ENCODE data around the gene XPO6. TPM values are rescaled to one million over a fixed set of nuclear protein-coding genes. Genes with fewer than 3 reads are reported as not detected.
A peak's percentile ranks its signal among the peaks of the same experiment; 100 is the strongest.
"Not testable (repeated sequence)": the region's sequence is repeated elsewhere in the genome, so short reads cannot be mapped to it uniquely, and the experiment has no call there.

Gene XPO6
- total RNA-seq, 1 donor from 2014 or later = 230 TPM

DNA sequence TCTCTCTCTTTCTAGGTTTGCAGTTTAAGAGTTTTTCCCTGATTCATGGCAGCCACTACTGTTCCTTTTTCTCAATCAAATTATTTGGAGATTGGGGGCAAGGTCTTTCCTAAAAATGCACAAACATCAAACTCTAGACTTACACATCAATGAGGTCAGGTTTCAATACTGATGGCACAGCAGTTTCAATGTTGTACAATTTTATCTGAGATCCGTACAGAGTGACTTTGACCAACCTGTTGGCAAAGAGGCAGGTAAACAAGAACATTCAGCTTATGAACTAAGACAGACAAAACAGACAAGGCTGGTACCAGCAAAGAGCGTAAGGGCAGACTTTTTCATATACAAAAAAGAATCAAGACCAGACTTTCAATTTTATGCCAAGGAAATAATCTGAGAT is 90.2 kb downstream of the XPO6 start:
- H3K9me3 Mint-ChIP-seq = no peaks in the 10 kb centered on the region
- H3K4me3 Mint-ChIP-seq = no peak overlapping the region
- DNase-seq = no peak
- peaks cover 2% of the 10 kb centered on the region for H3K4me1 Mint-ChIP-seq
- H3K27ac Mint-ChIP-seq = no peak overlapping the region
- intact Hi-C loops (cut with micrococcal nuclease) = no loop called here
- H3K36me3 Mint-ChIP-seq (ENCODE audit: low read depth) = peaks cover 70% of the 10 kb centered on the region
- no peaks in the 10 kb centered on the region for H3K27me3 Mint-ChIP-seq

DNA sequence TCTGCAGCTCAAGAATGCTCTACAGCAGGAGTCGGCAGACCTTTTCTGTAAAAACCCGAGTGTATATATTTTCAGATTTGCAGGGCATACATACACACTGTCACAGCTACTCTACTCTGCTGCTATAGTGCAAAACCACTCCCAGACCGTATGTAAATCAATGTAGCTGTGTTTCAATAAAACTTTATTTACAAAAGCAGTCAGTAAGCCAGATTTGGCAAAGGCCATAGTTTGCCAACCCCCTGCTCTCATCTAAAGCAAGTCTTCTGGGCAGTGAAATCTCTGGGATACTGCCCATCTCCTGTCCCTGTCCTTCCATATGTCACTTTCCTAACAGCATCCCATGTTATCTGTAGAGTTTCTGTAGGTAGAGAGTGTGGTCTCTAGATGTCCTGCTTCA is 91.0 kb downstream of the XPO6 start:
- peaks cover 70% of the 10 kb centered on the region for H3K36me3 Mint-ChIP-seq (ENCODE audit: low read depth)

DNA sequence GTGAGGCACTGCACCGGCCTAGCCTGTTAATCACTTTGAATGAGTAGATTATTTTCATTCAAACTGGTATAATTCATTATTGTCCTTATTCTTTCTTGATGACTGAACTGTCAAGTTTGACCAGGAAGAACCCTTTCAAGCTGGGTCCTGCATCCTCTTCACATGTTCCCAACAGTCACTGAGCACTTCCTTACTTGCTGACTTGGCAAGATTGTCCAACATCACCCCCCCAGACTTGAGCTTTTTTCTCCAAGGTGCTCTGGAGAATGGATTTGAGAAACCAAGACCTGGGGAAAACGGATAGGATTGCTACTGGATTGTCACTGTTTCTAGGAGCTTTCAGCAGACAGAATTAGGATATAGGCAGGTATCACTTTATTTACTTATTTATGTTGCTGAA is 93.1 kb downstream of the XPO6 start:
- H3K4me3 Mint-ChIP-seq = no peak overlapping the region
- no peak for DNase-seq
- H3K27ac Mint-ChIP-seq = no peak overlapping the region
- no peaks in the 10 kb centered on the region for H3K9me3 Mint-ChIP-seq
- peaks cover 5% of the 10 kb centered on the region for H3K4me1 Mint-ChIP-seq
- no peaks in the 10 kb centered on the region for H3K27me3 Mint-ChIP-seq
- intact Hi-C loops (cut with micrococcal nuclease) = no loop called here
- H3K36me3 Mint-ChIP-seq (ENCODE audit: low read depth) = peaks cover 75% of the 10 kb centered on the region

More for the DNA sequence above, 91.0 kb downstream of the XPO6 start:
- Mint-ChIP-seq H3K4me1 (peaks cover 2% of the 10 kb centered on the region), H3K4me3 (no peak overlapping the region), H3K27ac (no peak overlapping the region), H3K9me3 (no peaks in the 10 kb centered on the region), H3K27me3 (no peaks in the 10 kb centered on the region)
- intact Hi-C loops (cut with micrococcal nuclease) = no loop called here
- no peak for DNase-seq

DNA sequence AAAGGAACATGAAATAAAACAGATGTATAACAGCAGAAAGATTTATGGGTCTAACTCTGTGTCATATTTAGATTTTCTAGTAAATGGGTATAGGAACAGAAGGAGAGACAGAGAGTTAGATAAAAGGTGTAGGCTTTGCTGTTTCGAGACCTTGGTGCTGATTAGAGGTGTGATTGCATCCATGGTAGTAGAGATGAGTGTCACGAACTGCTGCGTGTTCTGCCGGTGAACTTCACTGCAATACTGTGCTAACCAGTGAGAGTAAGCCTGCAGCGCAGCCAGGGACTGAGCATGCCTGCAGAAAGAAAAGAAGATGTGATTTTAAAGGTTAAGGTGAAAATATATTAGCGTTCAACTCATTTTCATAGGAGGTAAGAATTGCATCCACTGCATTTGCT is 94.6 kb downstream of the XPO6 start:
- H3K4me1 Mint-ChIP-seq = peaks cover 10% of the 10 kb centered on the region
- H3K27ac Mint-ChIP-seq = no peak overlapping the region
- H3K27me3 Mint-ChIP-seq = no peaks in the 10 kb centered on the region
- no peaks in the 10 kb centered on the region for H3K9me3 Mint-ChIP-seq
- intact Hi-C loops (cut with micrococcal nuclease) = no loop called here
- H3K4me3 Mint-ChIP-seq = no peak overlapping the region
- peaks cover 80% of the 10 kb centered on the region for H3K36me3 Mint-ChIP-seq (ENCODE audit: low read depth)
- no peak for DNase-seq

DNA sequence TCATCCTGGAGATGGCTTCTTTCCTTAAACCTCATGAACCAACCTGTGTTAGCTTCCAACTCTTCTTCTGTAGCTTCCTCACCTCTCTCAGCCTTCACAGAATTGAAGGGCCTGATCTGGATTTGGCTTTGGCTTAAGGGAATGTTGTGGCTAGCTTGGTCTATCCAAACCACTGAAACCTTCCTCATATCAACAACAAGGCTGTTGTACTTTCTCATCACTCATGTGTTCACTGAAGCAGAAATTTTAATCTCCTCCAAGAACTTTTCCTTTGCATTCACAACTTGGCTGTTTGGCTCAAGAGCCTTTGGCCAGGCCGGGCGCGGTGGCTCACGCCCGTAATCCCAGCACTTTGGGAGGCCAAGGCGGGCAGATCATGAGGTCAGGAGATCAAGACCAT is 95.9 kb downstream of the XPO6 start:
- H3K27me3 Mint-ChIP-seq; DNase-seq; H3K9me3 Mint-ChIP-seq; H3K4me3 Mint-ChIP-seq; intact Hi-C loops (cut with micrococcal nuclease); H3K27ac Mint-ChIP-seq; H3K4me1 Mint-ChIP-seq: not testable (repeated sequence)
- H3K36me3 Mint-ChIP-seq (ENCODE audit: low read depth) = peaks cover 76% of the 10 kb centered on the region

DNA sequence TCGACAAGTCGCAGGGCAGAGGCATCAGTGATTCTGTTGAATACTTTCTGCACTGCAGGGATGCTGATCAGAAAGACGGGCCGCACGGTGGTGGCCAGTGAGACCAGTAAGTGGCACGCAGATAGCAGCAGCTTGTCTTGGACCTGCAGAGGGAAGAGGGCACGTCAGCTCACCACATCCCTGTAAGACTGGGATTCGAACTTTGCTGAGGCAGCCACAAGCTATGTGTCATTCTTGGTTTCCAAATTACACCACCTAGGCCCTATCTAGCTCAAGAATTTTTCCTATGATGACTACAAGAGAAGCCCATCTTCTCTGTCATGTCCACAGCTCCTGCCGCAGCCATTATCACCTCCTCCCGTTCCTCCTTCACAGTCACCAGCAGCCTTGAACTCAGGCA is 98.9 kb downstream of the XPO6 start:
- intact Hi-C loops (cut with micrococcal nuclease) = no loop called here

DNA sequence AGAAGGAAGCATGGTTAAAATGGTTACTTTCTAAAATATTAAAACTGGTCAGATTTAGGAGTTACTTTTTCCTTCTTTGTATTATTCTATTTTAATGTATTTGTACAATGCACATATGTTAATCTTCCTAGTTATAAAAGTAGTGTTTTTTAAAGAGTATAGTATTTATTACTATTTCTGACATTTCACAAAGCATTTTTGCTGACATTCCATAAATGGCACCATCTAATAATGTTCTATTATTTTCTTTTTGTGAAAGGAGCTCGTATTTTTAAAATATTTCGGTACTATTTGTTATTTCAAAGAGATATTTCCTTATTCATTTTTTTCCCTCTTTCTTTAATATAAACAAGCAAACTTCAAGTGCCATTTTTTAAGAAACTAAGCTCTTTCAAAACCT is 100.8 kb downstream of the XPO6 start:
- no peak for DNase-seq
- no peak overlapping the region for H3K4me3 Mint-ChIP-seq
- H3K27ac Mint-ChIP-seq = no peak overlapping the region
- peaks cover 17% of the 10 kb centered on the region for H3K4me1 Mint-ChIP-seq
- H3K36me3 Mint-ChIP-seq (ENCODE audit: low read depth) = peaks cover 76% of the 10 kb centered on the region
- no peaks in the 10 kb centered on the region for H3K27me3 Mint-ChIP-seq
- H3K9me3 Mint-ChIP-seq = no peaks in the 10 kb centered on the region
- intact Hi-C loops (cut with micrococcal nuclease) = no loop called here

More for the DNA sequence above, 98.9 kb downstream of the XPO6 start:
- no peak for DNase-seq
- H3K27ac Mint-ChIP-seq = peak overlapping the region; percentile 66
- peaks cover 17% of the 10 kb centered on the region for H3K4me1 Mint-ChIP-seq
- H3K4me3 Mint-ChIP-seq = no peak overlapping the region
- no peaks in the 10 kb centered on the region for H3K27me3 Mint-ChIP-seq
- no peaks in the 10 kb centered on the region for H3K9me3 Mint-ChIP-seq
- H3K36me3 Mint-ChIP-seq (ENCODE audit: low read depth) = peaks cover 74% of the 10 kb centered on the region

DNA sequence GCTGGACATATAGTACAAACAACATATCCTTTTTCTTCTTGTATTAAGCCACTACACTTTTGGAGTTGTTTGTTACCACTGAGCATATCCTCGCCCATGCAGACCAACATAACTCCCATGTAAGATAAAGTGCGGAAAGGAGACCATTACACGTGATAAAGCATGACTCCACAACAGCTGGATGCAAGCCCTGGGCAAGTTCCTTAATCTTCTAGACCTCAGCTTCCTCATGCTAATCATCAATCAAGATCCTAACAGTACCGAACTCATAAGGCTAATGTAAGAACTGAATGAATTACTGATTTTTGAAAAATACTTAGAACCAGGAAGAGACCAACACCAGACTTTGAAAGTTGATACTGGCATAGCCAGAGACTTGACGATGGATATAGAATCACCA is 101.3 kb downstream of the XPO6 start:
- intact Hi-C loops (cut with micrococcal nuclease) = no loop called here
- no peak overlapping the region for H3K27ac Mint-ChIP-seq
- no peaks in the 10 kb centered on the region for H3K9me3 Mint-ChIP-seq
- H3K27me3 Mint-ChIP-seq = no peaks in the 10 kb centered on the region
- peaks cover 76% of the 10 kb centered on the region for H3K36me3 Mint-ChIP-seq (ENCODE audit: low read depth)
- no peak overlapping the region for H3K4me3 Mint-ChIP-seq
- H3K4me1 Mint-ChIP-seq = peaks cover 17% of the 10 kb centered on the region
- DNase-seq = no peak

DNA sequence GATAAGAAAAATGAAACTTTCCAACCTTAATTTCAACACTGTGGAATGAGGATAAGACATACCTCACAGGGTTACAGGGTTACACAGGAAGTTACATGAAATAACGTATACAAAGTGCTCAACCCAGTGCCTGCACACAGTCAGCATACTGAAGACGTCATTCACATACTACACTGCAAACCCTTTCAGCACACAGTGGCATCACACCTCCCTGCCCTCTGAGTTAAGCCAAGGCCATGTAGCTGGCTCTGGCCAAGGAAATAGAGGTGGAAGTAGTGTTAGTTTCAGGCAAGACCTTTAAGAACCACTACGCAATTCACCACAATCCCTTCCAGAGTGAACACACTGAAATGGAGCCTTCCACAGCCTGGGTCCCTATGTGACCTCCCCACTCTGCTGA is 101.7 kb downstream of the XPO6 start:
- Mint-ChIP-seq H3K4me3 (no peak overlapping the region), H3K27ac (no peak overlapping the region), H3K27me3 (no peaks in the 10 kb centered on the region), H3K36me3 (ENCODE audit: low read depth) (peaks cover 76% of the 10 kb centered on the region), H3K9me3 (no peaks in the 10 kb centered on the region), H3K4me1 (peaks cover 17% of the 10 kb centered on the region)
- intact Hi-C loops (cut with micrococcal nuclease) = no loop called here
- DNase-seq = no peak

DNA sequence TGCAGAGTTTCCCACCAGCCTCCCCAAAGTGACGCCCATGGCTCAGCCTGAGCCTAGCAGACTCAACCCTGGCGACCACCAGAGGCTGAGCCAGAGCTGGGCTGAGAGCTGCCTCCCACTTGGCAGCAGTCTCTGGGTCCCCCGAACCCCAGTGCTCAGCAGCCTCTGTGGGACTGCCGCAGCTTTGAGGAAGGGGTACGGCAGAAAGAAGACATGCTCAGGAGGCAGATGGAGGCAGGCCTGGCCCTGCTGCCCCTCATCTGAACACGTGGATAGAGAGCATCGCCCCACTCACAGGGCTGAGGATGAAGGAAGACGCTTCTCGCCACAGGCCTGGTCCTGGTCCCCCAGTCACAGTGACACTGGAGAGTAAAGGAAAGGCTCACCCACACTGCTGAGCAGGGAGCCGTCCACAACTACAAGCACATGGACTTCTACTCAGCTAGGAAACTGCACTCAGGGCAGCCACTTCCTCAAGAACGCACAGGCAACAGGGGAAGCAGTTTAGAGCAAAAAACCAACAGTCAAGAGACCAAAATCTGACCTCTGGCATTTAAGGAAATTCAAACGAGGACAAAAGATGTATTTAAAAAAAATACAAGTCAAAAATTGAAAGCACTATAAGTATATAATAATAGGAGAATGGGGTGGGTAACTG is 103.0 kb downstream of the XPO6 start:
- H3K4me3 Mint-ChIP-seq = no peak overlapping the region
- H3K27me3 Mint-ChIP-seq = no peaks in the 10 kb centered on the region
- intact Hi-C loops (cut with micrococcal nuclease) = no loop called here
- peaks cover 75% of the 10 kb centered on the region for H3K36me3 Mint-ChIP-seq (ENCODE audit: low read depth)
- peak overlapping the region; percentile 54 for H3K27ac Mint-ChIP-seq
- H3K4me1 Mint-ChIP-seq = peaks cover 13% of the 10 kb centered on the region
- DNase-seq = no peak
- no peaks in the 10 kb centered on the region for H3K9me3 Mint-ChIP-seq

DNA sequence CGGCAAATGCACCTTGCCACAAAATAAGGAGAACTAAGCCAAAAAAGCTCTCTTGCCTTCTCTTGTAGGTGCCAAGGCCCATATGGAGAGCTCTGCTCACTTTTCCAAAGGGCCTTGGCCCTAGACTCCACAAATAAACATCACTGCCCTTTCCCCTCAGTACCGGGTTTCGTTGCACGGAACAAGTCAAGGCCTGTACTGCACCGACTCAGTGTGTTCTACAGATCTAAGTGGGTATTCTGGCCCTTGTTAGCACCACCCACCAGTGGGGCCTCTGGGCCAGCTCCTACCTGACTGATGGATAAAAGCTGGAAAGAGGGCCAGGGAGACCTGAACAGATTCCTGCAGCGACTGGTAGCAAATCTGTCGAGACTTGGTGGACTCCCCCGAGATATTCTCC is 104.5 kb downstream of the XPO6 start:
- DNase-seq = no peak
- intact Hi-C loops (cut with micrococcal nuclease) = no loop called here
- Mint-ChIP-seq H3K27ac (no peak overlapping the region), H3K4me3 (no peak overlapping the region), H3K4me1 (peaks cover 9% of the 10 kb centered on the region), H3K9me3 (no peaks in the 10 kb centered on the region), H3K36me3 (ENCODE audit: low read depth) (peaks cover 80% of the 10 kb centered on the region), H3K27me3 (no peaks in the 10 kb centered on the region)

DNA sequence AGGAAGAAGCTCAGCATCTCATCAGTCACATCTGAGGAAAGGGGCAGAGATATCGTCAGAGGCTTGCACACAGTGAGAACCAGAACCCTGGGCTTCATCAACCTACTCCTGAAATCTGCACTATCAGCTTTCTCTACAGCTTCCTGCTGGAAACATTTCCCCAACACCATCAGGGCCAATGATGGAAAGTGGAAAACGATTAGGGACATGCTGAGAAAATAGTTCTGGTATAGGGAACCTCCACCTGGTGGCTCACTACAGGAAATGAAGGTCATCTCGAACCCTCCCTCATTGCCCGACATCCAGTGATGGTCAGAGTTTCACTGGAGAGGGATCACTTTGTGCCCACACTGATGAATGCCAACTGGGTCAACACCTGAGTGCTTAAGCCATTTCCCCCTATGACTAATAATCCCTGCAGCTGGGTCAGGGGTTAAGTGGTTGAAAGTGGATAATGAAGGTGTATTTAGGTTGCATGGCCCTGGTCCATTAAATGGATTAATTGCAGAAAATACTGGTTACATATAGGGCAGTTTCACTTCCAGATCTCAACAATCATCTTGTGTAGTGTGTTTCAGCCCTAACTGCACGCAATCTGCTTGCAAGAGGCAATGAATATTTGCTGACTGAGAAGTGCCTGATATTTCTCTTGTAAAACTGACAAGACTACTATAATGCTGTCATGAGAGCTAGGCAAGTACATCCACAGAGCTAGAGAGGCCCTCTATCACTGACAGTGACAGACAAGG is 105.1 kb downstream of the XPO6 start:
- no peak for DNase-seq
- Mint-ChIP-seq H3K4me1 (peaks cover 9% of the 10 kb centered on the region), H3K27me3 (no peaks in the 10 kb centered on the region), H3K9me3 (no peaks in the 10 kb centered on the region), H3K27ac (peak overlapping the region; percentile 25), H3K4me3 (no peak overlapping the region), H3K36me3 (ENCODE audit: low read depth) (peaks cover 81% of the 10 kb centered on the region)
- intact Hi-C loops (cut with micrococcal nuclease) = no loop called here

DNA sequence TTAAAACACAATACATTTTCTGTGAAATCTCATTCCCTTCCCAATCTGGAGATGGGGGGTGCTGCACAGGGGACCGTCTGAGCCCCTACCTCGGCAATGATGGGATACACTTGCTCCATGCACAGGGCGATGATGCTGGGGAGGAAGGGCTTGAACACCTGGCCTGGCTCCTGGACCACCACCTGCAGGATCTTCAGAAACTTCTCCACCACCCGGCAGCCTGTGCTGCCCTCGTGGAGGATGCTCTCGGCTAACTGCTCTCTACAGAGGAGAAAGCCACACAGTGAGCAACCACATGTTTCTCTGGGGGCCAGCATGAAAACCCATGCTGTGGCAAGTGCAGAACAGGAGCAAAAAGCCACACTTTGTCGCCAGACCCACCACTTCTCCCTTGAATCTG is 105.8 kb downstream of the XPO6 start:
- peaks cover 81% of the 10 kb centered on the region for H3K36me3 Mint-ChIP-seq (ENCODE audit: low read depth)
- H3K27ac Mint-ChIP-seq = peak overlapping the region; percentile 10
- H3K27me3 Mint-ChIP-seq = no peaks in the 10 kb centered on the region

DNA sequence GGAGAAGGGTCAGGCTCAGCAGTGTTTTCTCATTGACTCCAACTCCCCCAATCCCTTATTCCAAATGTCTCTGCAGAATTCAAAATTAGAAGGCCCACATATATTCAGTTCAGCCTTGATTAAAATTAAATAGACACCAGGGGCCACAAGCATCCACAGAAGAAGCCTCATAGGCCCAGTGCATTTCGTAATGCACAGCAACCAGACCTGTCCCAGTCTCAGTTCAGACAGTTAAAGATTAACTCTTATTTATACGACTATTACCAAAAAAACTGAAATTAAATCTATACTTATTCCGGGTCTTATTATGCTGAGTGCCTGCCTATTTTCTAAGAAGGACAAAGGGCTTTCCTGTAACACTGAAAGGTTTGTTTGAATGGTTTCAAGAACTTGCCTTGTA is 106.5 kb downstream of the XPO6 start:
- Mint-ChIP-seq H3K27me3 (no peaks in the 10 kb centered on the region), H3K4me3 (no peak overlapping the region), H3K9me3 (no peaks in the 10 kb centered on the region), H3K36me3 (ENCODE audit: low read depth) (peaks cover 80% of the 10 kb centered on the region), H3K27ac (no peak overlapping the region), H3K4me1 (peaks cover 5% of the 10 kb centered on the region)
- DNase-seq = no peak
- intact Hi-C loops (cut with micrococcal nuclease) = no loop called here

More for the DNA sequence above, 105.8 kb downstream of the XPO6 start:
- Mint-ChIP-seq H3K9me3 (no peaks in the 10 kb centered on the region), H3K4me1 (peaks cover 9% of the 10 kb centered on the region), H3K4me3 (no peak overlapping the region)
- no peak for DNase-seq
- intact Hi-C loops (cut with micrococcal nuclease) = no loop called here

Data from activated CD4-positive, alpha-beta T cell treated with anti-CD3 and anti-CD28 coated beads, Interleukin-2, amount 10 ng/mL, durations not matched to agents 24 days and 14 days (primary cell).